ENCODE data around the gene RALGAPA2. TPM values are rescaled to one million over a fixed set of nuclear protein-coding genes. Genes with fewer than 3 reads are reported as not detected.

Gene RALGAPA2
- total RNA-seq, 1 experiment from 2014 or later: 10.8 TPM

DNA sequence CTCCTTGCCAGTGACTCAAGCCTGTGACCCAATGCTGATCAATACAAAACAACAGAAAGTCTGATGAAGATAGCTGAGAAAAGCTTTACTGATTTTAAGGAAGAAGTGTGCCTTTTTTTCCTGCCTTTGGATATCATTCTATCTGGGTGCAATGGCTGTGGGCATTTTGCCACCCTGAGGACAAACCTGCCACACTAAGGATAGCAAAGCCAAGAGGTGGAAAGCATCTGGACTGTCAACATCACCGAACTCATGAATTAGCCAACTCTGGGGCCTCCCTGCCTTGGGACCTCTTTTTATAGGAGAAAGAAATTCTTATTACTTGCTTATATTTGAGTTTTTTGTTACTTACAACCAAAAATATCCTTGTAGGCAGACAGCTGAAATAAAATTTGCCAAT is 19.9 kb downstream of the RALGAPA2 start:
- Histone ChIP-seq H3K9ac (ENCODE audit: low read length) (no peak overlapping the region), H3K27ac (ENCODE audit: low read depth, low read length) (no peak overlapping the region), H3K4me2 (ENCODE audit: low read length) (no peak overlapping the region), H4K20me1 (ENCODE audit: insufficient read depth) (no peaks in the 10 kb centered on the region), H2AFZ (ENCODE audit: low read depth, low read length, poor library complexity, severe bottlenecking) (no peak overlapping the region), H3K4me3 (replicated peaks in 1 of 2; ENCODE audit: low read depth in 1 of 2, low read length in 2 of 2) (no peak overlapping the region), H3K4me1 (ENCODE audit: control insufficient read depth in 1 of 2, insufficient read depth in 2 of 2, low read length in 2 of 2) (no peaks in the 10 kb centered on the region), H3K9me2 (ENCODE audit: insufficient read depth) (no peaks in the 10 kb centered on the region), H3K36me3 (ENCODE audit: control insufficient read depth in 1 of 2, insufficient read depth in 2 of 2, low read length in 2 of 2) (no peaks in the 10 kb centered on the region), H3K9me3 (ENCODE audit: control insufficient read depth in 1 of 2, insufficient read depth in 1 of 2, low read depth in 1 of 2, low read length in 2 of 2) (no peaks in the 10 kb centered on the region), H3K27me3 (ENCODE audit: insufficient read depth, low read length) (no peaks in the 10 kb centered on the region), H3K79me2 (ENCODE audit: insufficient read depth, low read length) (no peaks in the 10 kb centered on the region)
- TF ChIP-seq SRF (IDR thresholded peaks at IDR 0.05; ENCODE audit: low read depth): no peak
- TF ChIP-seq CBX3 (IDR thresholded peaks at IDR 0.05; ENCODE audit: low read depth): no peak
- TF ChIP-seq ZNF274 (IDR thresholded peaks at IDR 0.05; ENCODE audit: low read depth, low read length): no peak
- no peak for TF ChIP-seq JUND (IDR thresholded peaks at IDR 0.05)
- BruUV-seq (replicated peaks): no TSS peak
- POLR2A ChIA-PET: no interaction called here
- DNase-seq (ENCODE audit: low read depth, low spot score) (no peak), ATAC-seq (no peak)
- RAD21 ChIA-PET (ENCODE audit: low non-redundant PET in 1 of 2, low total read pairs in 2 of 2, uncharacterized antibody in 2 of 2, unreplicated experiment in 2 of 2): no interaction called here
- intact Hi-C loops (cut with micrococcal nuclease): no loop called here
- CTCF ChIA-PET: no interaction called here

DNA sequence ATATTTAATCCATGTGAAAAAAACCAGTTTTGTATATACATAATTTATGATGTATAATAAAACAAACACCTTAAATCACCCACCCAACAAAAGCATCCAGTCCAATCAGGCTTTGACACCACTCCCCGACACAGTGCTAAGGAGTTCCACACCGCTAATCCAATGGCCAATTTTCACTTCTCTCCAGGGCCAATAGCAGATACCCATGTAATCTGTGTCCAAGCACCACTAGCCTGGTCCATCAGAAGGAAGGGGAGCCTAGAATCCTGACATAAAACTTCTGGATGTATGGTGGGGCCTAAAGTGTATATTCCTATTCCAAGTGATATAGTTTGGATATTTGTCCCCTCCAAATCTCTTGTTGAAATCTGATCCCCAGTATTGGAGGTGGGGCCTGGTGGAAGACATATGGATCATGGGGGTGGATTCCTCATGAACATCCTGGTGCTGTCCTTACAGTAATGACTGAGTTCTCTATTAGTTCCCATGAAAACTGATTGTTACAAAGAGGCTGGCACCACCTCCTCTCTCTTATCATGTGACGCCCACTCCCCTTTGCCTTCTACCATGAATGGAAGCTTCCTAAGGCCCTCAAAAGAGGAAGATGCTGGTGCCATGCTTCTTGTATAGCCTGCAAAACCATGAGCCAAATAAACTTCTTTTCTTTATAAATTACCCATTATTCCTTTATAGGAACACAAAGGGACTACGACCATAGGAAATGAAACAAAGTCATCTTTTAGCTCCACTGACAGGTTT is 20.8 kb downstream of the RALGAPA2 start:
- no peak overlapping the region for H3K4me3 ChIP-seq (replicated peaks in 1 of 2; ENCODE audit: low read depth in 1 of 2, low read length in 2 of 2)
- H3K4me1 ChIP-seq (ENCODE audit: control insufficient read depth in 1 of 2, insufficient read depth in 2 of 2, low read length in 2 of 2): no peaks in the 10 kb centered on the region
- ChIA-PET POLR2A (no interaction called here), RAD21 (ENCODE audit: low non-redundant PET in 1 of 2, low total read pairs in 2 of 2, uncharacterized antibody in 2 of 2, unreplicated experiment in 2 of 2) (no interaction called here), CTCF (no interaction called here)
- H3K36me3 ChIP-seq (ENCODE audit: control insufficient read depth in 1 of 2, insufficient read depth in 2 of 2, low read length in 2 of 2): no peaks in the 10 kb centered on the region
- ATAC-seq (no peak), DNase-seq (ENCODE audit: low read depth, low spot score) (no peak)
- no peaks in the 10 kb centered on the region for H3K79me2 ChIP-seq (ENCODE audit: insufficient read depth, low read length)
- H4K20me1 ChIP-seq (ENCODE audit: insufficient read depth): no peaks in the 10 kb centered on the region
- H3K4me2 ChIP-seq (ENCODE audit: low read length): no peak overlapping the region
- no peaks in the 10 kb centered on the region for H3K27me3 ChIP-seq (ENCODE audit: insufficient read depth, low read length)
- no peaks in the 10 kb centered on the region for H3K9me3 ChIP-seq (ENCODE audit: control insufficient read depth in 1 of 2, insufficient read depth in 1 of 2, low read depth in 1 of 2, low read length in 2 of 2)
- no TSS peak for BruUV-seq (replicated peaks)
- no peaks in the 10 kb centered on the region for H3K9me2 ChIP-seq (ENCODE audit: insufficient read depth)
- no peak overlapping the region for H2AFZ ChIP-seq (ENCODE audit: low read depth, low read length, poor library complexity, severe bottlenecking)
- no peak overlapping the region for H3K27ac ChIP-seq (ENCODE audit: low read depth, low read length)
- intact Hi-C loops (cut with micrococcal nuclease): no loop called here
- no peak overlapping the region for H3K9ac ChIP-seq (ENCODE audit: low read length)
- TF ChIP-seq EZH2phosphoT487 (IDR thresholded peaks at IDR 0.05; ENCODE audit: borderline replicate concordance): no peak
- no peak for TF ChIP-seq POLR2AphosphoS5 (IDR thresholded peaks at IDR 0.05; ENCODE audit: low read depth, low read length)
- TF ChIP-seq, protein P1, sequence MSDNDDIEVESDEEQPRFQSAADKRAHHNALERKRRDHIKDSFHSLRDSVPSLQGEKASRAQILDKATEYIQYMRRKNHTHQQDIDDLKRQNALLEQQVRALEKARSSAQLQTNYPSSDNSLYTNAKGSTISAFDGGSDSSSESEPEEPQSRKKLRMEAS (IDR thresholded peaks at IDR 0.05): no peak

All from HCT116 (cell line).